A673 (cell line): ENCODE measurements around the gene GSTA2.

Experiments used
- EZH2 ChIP-seq: fragments of 200-600 bp; sonication (generic); IDR thresholded peaks from 2 replicates; pipeline ENCODE4 v1.6.1; 2017; ENCODE audit warnings: borderline replicate concordance, low read depth, mild to moderate bottlenecking, mixed read lengths, antibody characterized with exemption, low read length; ENCODE audit not compliant: poor library complexity, severe bottlenecking
- TF ChIP-seq, protein P1 (sequence below): fragments of 300-800, 200-600 bp; sonication (generic); conservative IDR thresholded peaks from 2 replicates; pipeline ENCODE4 v1.5.1; 2017; ENCODE audit warnings: low read depth, mild to moderate bottlenecking, antibody characterized with exemption, low read length, moderate library complexity, mixed read lengths

GRCh38 chr6:52787917-52788316 is 24.6 kb upstream of the GSTA2 start:
- TF ChIP-seq, protein P1, sequence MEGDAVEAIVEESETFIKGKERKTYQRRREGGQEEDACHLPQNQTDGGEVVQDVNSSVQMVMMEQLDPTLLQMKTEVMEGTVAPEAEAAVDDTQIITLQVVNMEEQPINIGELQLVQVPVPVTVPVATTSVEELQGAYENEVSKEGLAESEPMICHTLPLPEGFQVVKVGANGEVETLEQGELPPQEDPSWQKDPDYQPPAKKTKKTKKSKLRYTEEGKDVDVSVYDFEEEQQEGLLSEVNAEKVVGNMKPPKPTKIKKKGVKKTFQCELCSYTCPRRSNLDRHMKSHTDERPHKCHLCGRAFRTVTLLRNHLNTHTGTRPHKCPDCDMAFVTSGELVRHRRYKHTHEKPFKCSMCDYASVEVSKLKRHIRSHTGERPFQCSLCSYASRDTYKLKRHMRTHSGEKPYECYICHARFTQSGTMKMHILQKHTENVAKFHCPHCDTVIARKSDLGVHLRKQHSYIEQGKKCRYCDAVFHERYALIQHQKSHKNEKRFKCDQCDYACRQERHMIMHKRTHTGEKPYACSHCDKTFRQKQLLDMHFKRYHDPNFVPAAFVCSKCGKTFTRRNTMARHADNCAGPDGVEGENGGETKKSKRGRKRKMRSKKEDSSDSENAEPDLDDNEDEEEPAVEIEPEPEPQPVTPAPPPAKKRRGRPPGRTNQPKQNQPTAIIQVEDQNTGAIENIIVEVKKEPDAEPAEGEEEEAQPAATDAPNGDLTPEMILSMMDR, result no peak
- TF ChIP-seq EZH2, result no peak
